HepG2 (cell line): ENCODE data around the gene TCOF1. TPM values are rescaled to one million over a fixed set of nuclear protein-coding genes. Genes with fewer than 3 reads are reported as not detected.
A peak's percentile ranks its signal among the peaks of the same experiment; 100 is the strongest.

Experiments used
- ATF3 ChIP-seq: sonication (generic); formaldehyde crosslinking; IDR thresholded peaks from 2 replicates; pipeline ENCODE4 v1.4.0; 2020; ENCODE audit warnings: missing genetic modification reagents
- ETV5 ChIP-seq: IDR thresholded peaks from 2 replicates; pipeline ENCODE4 v1.6.1; 2018; ENCODE audit warnings: missing biosample characterization, missing genetic modification reagents, inconsistent platforms, borderline replicate concordance
- GATAD2A ChIP-seq: IDR thresholded peaks from 2 replicates; pipeline ENCODE4 v1.6.1; 2016
- HNRNPL ChIP-seq: fragments of 200-400 bp; formaldehyde crosslinking; IDR thresholded peaks from 2 replicates; pipeline ENCODE4 v1.6.1; 2017; ENCODE audit warnings: mild to moderate bottlenecking, low read depth, low read length
- IRF9 ChIP-seq: sonication (generic); formaldehyde crosslinking; IDR thresholded peaks from 2 replicates; pipeline ENCODE4 v1.8.0; 2022; ENCODE audit warnings: missing genetic modification reagents, mild to moderate bottlenecking, borderline replicate concordance
- JARID2 ChIP-seq: sonication (generic); formaldehyde crosslinking; IDR thresholded peaks from 2 replicates; pipeline ENCODE4 v1.8.1; 2023; ENCODE audit warnings: missing genetic modification reagents, inconsistent platforms; ENCODE audit not compliant: insufficient replicate concordance
- JUN ChIP-seq: sonication (generic); formaldehyde crosslinking; IDR thresholded peaks from 2 replicates; pipeline ENCODE4 v1.4.0; 2020; ENCODE audit warnings: mild to moderate bottlenecking, missing genetic modification reagents
- JUND ChIP-seq: sonication (generic); formaldehyde crosslinking; IDR thresholded peaks from 2 replicates; pipeline ENCODE4 v1.8.0; 2022; ENCODE audit warnings: mild to moderate bottlenecking, missing genetic modification reagents
- MAFF ChIP-seq: IDR thresholded peaks from 2 replicates; pipeline ENCODE4 v1.6.1; 2011; ENCODE audit warnings: low read depth, low read length, improper control_type of control experiment
- RARA ChIP-seq: IDR thresholded peaks from 2 replicates; pipeline ENCODE4 v1.6.1; 2016; ENCODE audit warnings: missing genetic modification reagents, missing compliant biosample characterization
- REPIN1 ChIP-seq: sonication (generic); formaldehyde crosslinking; IDR thresholded peaks from 2 replicates; pipeline ENCODE4 v1.8.0; 2022; ENCODE audit warnings: missing genetic modification reagents, low read depth, mild to moderate bottlenecking, borderline replicate concordance
- SALL1 ChIP-seq: sonication (generic); formaldehyde crosslinking; IDR thresholded peaks from 2 replicates; pipeline ENCODE4 v1.8.0; 2022; ENCODE audit warnings: mild to moderate bottlenecking, missing genetic modification reagents
- SATB2 ChIP-seq: sonication (generic); formaldehyde crosslinking; IDR thresholded peaks from 2 replicates; pipeline ENCODE4 v1.5.0; 2020; ENCODE audit warnings: missing genetic modification reagents
- SKI ChIP-seq: fragments of 450-650 bp; IDR thresholded peaks from one replicate; pipeline ENCODE4 v1.6.1; 2018; ENCODE audit warnings: mild to moderate bottlenecking; ENCODE audit not compliant: partially characterized antibody
- ZNF281 ChIP-seq: sonication (generic); formaldehyde crosslinking; IDR thresholded peaks from 2 replicates; pipeline ENCODE4 v1.4.0; 2020; ENCODE audit warnings: missing genetic modification reagents, borderline replicate concordance
- ZNF891 ChIP-seq: sonication (generic); formaldehyde crosslinking; IDR thresholded peaks from 2 replicates; pipeline ENCODE4 v1.5.0; 2020; ENCODE audit warnings: mild to moderate bottlenecking, missing genetic modification reagents
- polyA plus RNA-seq, 8 experiments: library from polyadenylated mRNA; depleted of rRNA in 3 of 8; stranded (reverse) in 7 of 8; unstranded in 1 of 8; fragments of >200 nt; fragmentation: Illumina TruSeq in 4 of 8; extraction: Trizol in 4 of 8; gene quantifications; 2 replicates each; pipeline versions ENCODE4 v1.2.1 to v1.2.3, GENCODE V29; 2011 to 2016; ENCODE audit warnings: low read depth in 4 of 8, missing spikeins in 1 of 8, mixed read lengths in 1 of 8; ENCODE audit not compliant: insufficient read depth in 1 of 8
- total RNA-seq, 5 experiments: library from RNA; depleted of rRNA; stranded (reverse); fragments of >200 nt; fragmentation: Illumina TruSeq; extraction: Trizol; gene quantifications; 2 replicates each; pipeline ENCODE4 v1.2.3, GENCODE V29; 2016; ENCODE audit warnings: low read depth in 1 of 5
- TF ChIP-seq, protein P1 (sequence below): IDR thresholded peaks from 2 replicates; pipeline ENCODE4 v1.6.1; 2016; ENCODE audit warnings: mild to moderate bottlenecking
- TF ChIP-seq, protein P2 (sequence below): sonication (generic); formaldehyde crosslinking; IDR thresholded peaks from 2 replicates; pipeline ENCODE4 v1.9.0; 2022; ENCODE audit warnings: low read depth, missing genetic modification reagents

Gene TCOF1
- total and polyA plus RNA-seq, 2 of the 13 experiments (the other 11 are each of a cell fraction or from before 2014, with no cell fraction given) = 10.1 to 41.6 TPM

- TF ChIP-seq JUN (peak; percentile 92), HNRNPL (peak; percentile 65; the same call in 1 of the 2 replicates), GATAD2A (CRISPR knock-in tag) (peak; percentile 57; the same call in 1 of the 2 replicates), ZNF891 (CRISPR knock-in tag) (0 out of 2 replicates have a peak, but pooled peaks have one; percentile 36), ETV5 (0 out of 2 replicates have a peak, but pooled peaks have one; percentile 6), SKI (peak; percentile 38), JARID2 (CRISPR knock-in tag) (no peak), MAFF (0 out of 2 replicates have a peak, but pooled peaks have one; percentile 6), IRF9 (0 out of 2 replicates have a peak, but pooled peaks have one; percentile 61), ZNF281 (CRISPR knock-in tag) (0 out of 2 replicates have a peak, but pooled peaks have one; percentile 25), SALL1 (peak; percentile 64; the same call in 1 of the 2 replicates), JUND (CRISPR knock-in tag) (peak; percentile 67), REPIN1 (CRISPR knock-in tag) (0 out of 2 replicates have a peak, but pooled peaks have one; percentile 55), ATF3 (CRISPR knock-in tag) (peak; percentile 94), RARA (peak; percentile 85), SATB2 (no peak)
- TF ChIP-seq, protein P1, sequence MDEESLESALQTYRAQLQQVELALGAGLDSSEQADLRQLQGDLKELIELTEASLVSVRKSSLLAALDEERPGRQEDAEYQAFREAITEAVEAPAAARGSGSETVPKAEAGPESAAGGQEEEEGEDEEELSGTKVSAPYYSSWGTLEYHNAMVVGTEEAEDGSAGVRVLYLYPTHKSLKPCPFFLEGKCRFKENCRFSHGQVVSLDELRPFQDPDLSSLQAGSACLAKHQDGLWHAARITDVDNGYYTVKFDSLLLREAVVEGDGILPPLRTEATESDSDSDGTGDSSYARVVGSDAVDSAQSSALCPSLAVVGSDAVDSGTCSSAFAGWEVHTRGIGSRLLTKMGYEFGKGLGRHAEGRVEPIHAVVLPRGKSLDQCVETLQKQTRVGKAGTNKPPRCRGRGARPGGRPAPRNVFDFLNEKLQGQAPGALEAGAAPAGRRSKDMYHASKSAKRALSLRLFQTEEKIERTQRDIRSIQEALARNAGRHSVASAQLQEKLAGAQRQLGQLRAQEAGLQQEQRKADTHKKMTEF (CRISPR knock-in tag) = peak; percentile 51
- TF ChIP-seq, protein P2, sequence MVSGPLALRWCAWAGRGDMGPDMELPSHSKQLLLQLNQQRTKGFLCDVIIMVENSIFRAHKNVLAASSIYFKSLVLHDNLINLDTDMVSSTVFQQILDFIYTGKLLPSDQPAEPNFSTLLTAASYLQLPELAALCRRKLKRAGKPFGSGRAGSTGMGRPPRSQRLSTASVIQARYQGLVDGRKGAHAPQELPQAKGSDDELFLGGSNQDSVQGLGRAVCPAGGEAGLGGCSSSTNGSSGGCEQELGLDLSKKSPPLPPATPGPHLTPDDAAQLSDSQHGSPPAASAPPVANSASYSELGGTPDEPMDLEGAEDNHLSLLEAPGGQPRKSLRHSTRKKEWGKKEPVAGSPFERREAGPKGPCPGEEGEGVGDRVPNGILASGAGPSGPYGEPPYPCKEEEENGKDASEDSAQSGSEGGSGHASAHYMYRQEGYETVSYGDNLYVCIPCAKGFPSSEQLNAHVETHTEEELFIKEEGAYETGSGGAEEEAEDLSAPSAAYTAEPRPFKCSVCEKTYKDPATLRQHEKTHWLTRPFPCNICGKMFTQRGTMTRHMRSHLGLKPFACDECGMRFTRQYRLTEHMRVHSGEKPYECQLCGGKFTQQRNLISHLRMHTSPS = peak; percentile 82; the same call in 1 of the 2 replicates
These were observed 40.2 kb upstream of the TCOF1 start (continued) for GRCh38 chr5:150317048-150318003.
